A673 (cell line): ENCODE data around the gene LHFPL5. TPM values are rescaled to one million over a fixed set of nuclear protein-coding genes. Genes with fewer than 3 reads are reported as not detected.

ENCODE experiments used
- BruUV-seq: library from RNA; stranded (reverse); fragments of 400-500 nt; replicated peaks from 2 replicates; lab custom pipeline; 2021; lab: Mats Ljungman, UMichigan
- CTCF ChIA-PET: fragments of 300-600 bp; sonication (Branson Sonifier 250); formaldehyde crosslinking; loops from one replicate; lab custom pipeline; 2022; ENCODE audit warnings: antibody characterized with exemption; lab: Charles Lee
- POLR2A ChIA-PET: fragments of 300-600 bp; sonication (Branson Sonifier 250); formaldehyde crosslinking; loops from one replicate; lab custom pipeline; 2022; ENCODE audit warnings: antibody characterized with exemption; ENCODE audit not compliant: low non-redundant PET; lab: Charles Lee
- DNase-seq: peaks from one replicate; pipeline ENCODE4 v3.0.0-alpha.2; 2015; ENCODE audit warnings: low spot score
- H3K27ac ChIP-seq: fragments of 200-600 bp; sonication (generic); 2 replicates; pipeline ENCODE4 v1.5.1; 2016; ENCODE audit warnings: mixed run types, low read depth, mild to moderate bottlenecking, mixed read lengths, antibody characterized with exemption, low read length; ENCODE audit not compliant: poor library complexity, severe bottlenecking
- H3K27me3 ChIP-seq: fragments of 200-600 bp; sonication (generic); replicated peaks from 2 replicates; pipeline ENCODE4 v1.6.1; 2017; ENCODE audit warnings: mixed run types, low read depth, mild to moderate bottlenecking, mixed read lengths, antibody characterized with exemption, low read length; ENCODE audit not compliant: insufficient read depth, poor library complexity
- H3K36me3 ChIP-seq: fragments of 200-600 bp; sonication (generic); 2 replicates; pipeline ENCODE4 v1.6.1; 2016; ENCODE audit warnings: mixed run types, mild to moderate bottlenecking, mixed read lengths, antibody characterized with exemption, low read length; ENCODE audit not compliant: insufficient read depth, poor library complexity, severe bottlenecking
- H3K4me1 ChIP-seq: fragments of 200-600 bp; sonication (generic); 2 replicates; pipeline ENCODE4 v1.6.1; 2017; ENCODE audit warnings: mixed run types, mild to moderate bottlenecking, mixed read lengths, antibody characterized with exemption, low read length; ENCODE audit not compliant: insufficient read depth, poor library complexity, severe bottlenecking
- H3K4me3 ChIP-seq: fragments of 200-600 bp; sonication (generic); 2 replicates; pipeline ENCODE4 v1.5.1; 2016; ENCODE audit warnings: low read depth, mixed run types, mild to moderate bottlenecking, mixed read lengths, low read length; ENCODE audit not compliant: poor library complexity, severe bottlenecking
- H3K9me3 ChIP-seq: fragments of 200-600 bp; sonication (generic); 2 replicates; pipeline ENCODE4 v1.6.1; 2016; ENCODE audit warnings: mixed run types, low read depth, mild to moderate bottlenecking, mixed read lengths, antibody characterized with exemption, low read length; ENCODE audit not compliant: poor library complexity, severe bottlenecking
- EZH2 ChIP-seq: fragments of 200-600 bp; sonication (generic); IDR thresholded peaks from 2 replicates; pipeline ENCODE4 v1.6.1; 2017; ENCODE audit warnings: borderline replicate concordance, low read depth, mild to moderate bottlenecking, mixed read lengths, antibody characterized with exemption, low read length; ENCODE audit not compliant: poor library complexity, severe bottlenecking
- intact Hi-C: fragments of 100-400 bp; cut with micrococcal nuclease; formaldehyde crosslinking; loops from one replicate; pipeline ENCODE4 v1.10.0; 2022; ENCODE audit not compliant: unreplicated experiment
- total RNA-seq: library from RNA; stranded (reverse); gene quantifications from 2 replicates; pipeline ENCODE4 v1.2.3, GENCODE V29; 2021
- TF ChIP-seq, protein P1 (sequence below): fragments of 300-800, 200-600 bp; sonication (generic); conservative IDR thresholded peaks from 2 replicates; pipeline ENCODE4 v1.5.1; 2017; ENCODE audit warnings: low read depth, mild to moderate bottlenecking, antibody characterized with exemption, low read length, moderate library complexity, mixed read lengths

LHFPL5 gene
- total RNA-seq, 1 experiment from 2014 or later, result not detected

- Histone ChIP-seq H3K9me3 (no peaks in the 10 kb centered on the region), H3K4me1 (no peaks in the 10 kb centered on the region), H3K4me3 (no peak overlapping the region), H3K27ac (no peak overlapping the region), H3K27me3 (no peaks in the 10 kb centered on the region), H3K36me3 (no peaks in the 10 kb centered on the region)
- intact Hi-C loops, result loop anchor here (1.0 kb wide), 1 partner anchor 10 kb away; no protein-coding TSS in a partner anchor
- ChIA-PET POLR2A (no interaction called here), CTCF (no interaction called here)
- DNase-seq, result no peak
- TF ChIP-seq, protein P1, sequence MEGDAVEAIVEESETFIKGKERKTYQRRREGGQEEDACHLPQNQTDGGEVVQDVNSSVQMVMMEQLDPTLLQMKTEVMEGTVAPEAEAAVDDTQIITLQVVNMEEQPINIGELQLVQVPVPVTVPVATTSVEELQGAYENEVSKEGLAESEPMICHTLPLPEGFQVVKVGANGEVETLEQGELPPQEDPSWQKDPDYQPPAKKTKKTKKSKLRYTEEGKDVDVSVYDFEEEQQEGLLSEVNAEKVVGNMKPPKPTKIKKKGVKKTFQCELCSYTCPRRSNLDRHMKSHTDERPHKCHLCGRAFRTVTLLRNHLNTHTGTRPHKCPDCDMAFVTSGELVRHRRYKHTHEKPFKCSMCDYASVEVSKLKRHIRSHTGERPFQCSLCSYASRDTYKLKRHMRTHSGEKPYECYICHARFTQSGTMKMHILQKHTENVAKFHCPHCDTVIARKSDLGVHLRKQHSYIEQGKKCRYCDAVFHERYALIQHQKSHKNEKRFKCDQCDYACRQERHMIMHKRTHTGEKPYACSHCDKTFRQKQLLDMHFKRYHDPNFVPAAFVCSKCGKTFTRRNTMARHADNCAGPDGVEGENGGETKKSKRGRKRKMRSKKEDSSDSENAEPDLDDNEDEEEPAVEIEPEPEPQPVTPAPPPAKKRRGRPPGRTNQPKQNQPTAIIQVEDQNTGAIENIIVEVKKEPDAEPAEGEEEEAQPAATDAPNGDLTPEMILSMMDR, result no peak
- no peak for TF ChIP-seq EZH2
- no TSS peak for BruUV-seq
Measured at GRCh38 chr6:35798706-35799105, 6.4 kb upstream of the LHFPL5 start.

DNA sequence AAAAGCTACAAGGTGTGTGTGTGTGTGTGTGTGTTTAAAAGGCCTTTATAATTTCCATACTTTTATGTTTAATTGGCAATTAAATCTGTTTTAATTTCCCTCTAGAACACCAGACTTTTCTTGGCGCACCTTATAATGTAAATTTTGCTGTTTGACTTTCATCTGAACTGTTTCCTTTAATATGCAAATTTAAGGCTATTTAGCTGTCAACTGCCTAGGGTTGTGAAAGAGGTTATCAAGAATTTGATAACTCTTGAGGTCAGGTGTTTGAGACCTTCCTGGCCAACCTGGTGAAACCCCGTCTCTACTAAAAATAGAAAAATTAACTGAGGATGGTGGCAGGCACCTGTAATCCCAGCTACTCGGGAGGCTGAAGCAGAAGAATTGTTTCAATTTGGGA is 4.0 kb upstream of the LHFPL5 start:
- intact Hi-C loops, result no loop called here
- Histone ChIP-seq H3K4me3 (no peak overlapping the region), H3K4me1 (no peaks in the 10 kb centered on the region), H3K27me3 (no peaks in the 10 kb centered on the region), H3K27ac (no peak overlapping the region), H3K9me3 (no peaks in the 10 kb centered on the region), H3K36me3 (no peaks in the 10 kb centered on the region)
- ChIA-PET POLR2A (no interaction called here), CTCF (no interaction called here)
- no peak for TF ChIP-seq EZH2
- TF ChIP-seq, protein P1, result no peak
- no peak for DNase-seq
- no TSS peak for BruUV-seq

GRCh38 chr6:35808688-35809087 is 3.5 kb downstream of the LHFPL5 start:
- CTCF ChIA-PET, result no interaction called here
- no peaks in the 10 kb centered on the region for H3K27me3 ChIP-seq
- H3K4me3 ChIP-seq, result no peak overlapping the region
- H3K27ac ChIP-seq, result no peak overlapping the region
- H3K36me3 ChIP-seq, result no peaks in the 10 kb centered on the region
- BruUV-seq, result no TSS peak
- TF ChIP-seq, protein P1, result no peak
- DNase-seq, result peak; percentile 51
- intact Hi-C loops, result no loop called here
- POLR2A ChIA-PET, result no interaction called here
- H3K9me3 ChIP-seq, result no peaks in the 10 kb centered on the region
- H3K4me1 ChIP-seq, result peaks cover 9% of the 10 kb centered on the region
